ENCODE results near the gene SERPINA1. TPM values are rescaled to one million over a fixed set of nuclear protein-coding genes. Genes with fewer than 3 reads are reported as not detected.

SERPINA1 gene
- total RNA-seq, 1 experiment from 2014 or later: 5.1 TPM

GRCh38 chr14:94349276-94349675 is 39.1 kb downstream of the SERPINA1 start:
- TF ChIP-seq RELA (CRISPR knock-in tag; IDR thresholded peaks at IDR 0.05; ENCODE audit: borderline replicate concordance) (no peak), ZNF281 (CRISPR knock-in tag; IDR thresholded peaks at IDR 0.05) (no peak), ZNF671 (CRISPR knock-in tag; IDR thresholded peaks at IDR 0.05) (no peak), ARID4B (CRISPR knock-in tag; IDR thresholded peaks at IDR 0.05; ENCODE audit: borderline replicate concordance) (no peak), FOXP4 (CRISPR knock-in tag; IDR thresholded peaks at IDR 0.05) (no peak), NR3C1 (CRISPR knock-in tag; conservative IDR thresholded peaks at IDR 0.05; ENCODE audit: low read depth) (no peak), ZNF317 (CRISPR knock-in tag; IDR thresholded peaks at IDR 0.05; ENCODE audit: borderline replicate concordance, low read depth) (no peak), TCF7 (CRISPR knock-in tag; IDR thresholded peaks at IDR 0.05; ENCODE audit: low read depth) (no peak), FOXP1 (CRISPR knock-in tag; IDR thresholded peaks at IDR 0.05; ENCODE audit: borderline replicate concordance) (no peak), EMX1 (CRISPR knock-in tag; IDR thresholded peaks at IDR 0.05) (no peak), ZNF232 (CRISPR knock-in tag; IDR thresholded peaks at IDR 0.05) (no peak), CREM (CRISPR knock-in tag; IDR thresholded peaks at IDR 0.05) (no peak), GRHL2 (CRISPR knock-in tag; IDR thresholded peaks at IDR 0.05; ENCODE audit: insufficient replicate concordance, severe bottlenecking) (no peak), SMAD4 (CRISPR knock-in tag; IDR thresholded peaks at IDR 0.05) (no peak), STAT6 (CRISPR knock-in tag; conservative IDR thresholded peaks at IDR 0.05; ENCODE audit: low read depth) (no peak)
- H3K4me3 Mint-ChIP-seq: no peak overlapping the region
- POLR2A ChIA-PET: no interaction called here
- DNase-seq (ENCODE audit: low spot score) (no peak), ATAC-seq (no peak)
- CTCF ChIA-PET: interaction anchor here (1.2 to 1.5 kb wide), 3 partner anchors 23 to 137 kb away, joined by 4 to 7 read pairs (median 5); no protein-coding TSS in a partner anchor
- H3K36me3 Mint-ChIP-seq: 0 out of 2 replicates have a peak, but pooled peaks cover 3% of the 10 kb centered on the region
- peaks cover 23% of the 10 kb centered on the region for H3K9me3 Mint-ChIP-seq
- no peak overlapping the region for H3K27ac Mint-ChIP-seq
- H3K4me1 Mint-ChIP-seq: no peaks in the 10 kb centered on the region
- H3K27me3 Mint-ChIP-seq (ENCODE audit: low read depth): no peaks in the 10 kb centered on the region
